HG03097 (cell line): ENCODE results near the gene CHAD.
A peak's percentile ranks its signal among the peaks of the same experiment; 100 is the strongest.

Experiments
- ATAC-seq: cut with Tn5 transposase; IDR thresholded peaks from one replicate; pipeline ENCODE4 v1.9.1; 2021; ENCODE audit not compliant: unreplicated experiment, low FRiP score

Gene CHAD

DNA sequence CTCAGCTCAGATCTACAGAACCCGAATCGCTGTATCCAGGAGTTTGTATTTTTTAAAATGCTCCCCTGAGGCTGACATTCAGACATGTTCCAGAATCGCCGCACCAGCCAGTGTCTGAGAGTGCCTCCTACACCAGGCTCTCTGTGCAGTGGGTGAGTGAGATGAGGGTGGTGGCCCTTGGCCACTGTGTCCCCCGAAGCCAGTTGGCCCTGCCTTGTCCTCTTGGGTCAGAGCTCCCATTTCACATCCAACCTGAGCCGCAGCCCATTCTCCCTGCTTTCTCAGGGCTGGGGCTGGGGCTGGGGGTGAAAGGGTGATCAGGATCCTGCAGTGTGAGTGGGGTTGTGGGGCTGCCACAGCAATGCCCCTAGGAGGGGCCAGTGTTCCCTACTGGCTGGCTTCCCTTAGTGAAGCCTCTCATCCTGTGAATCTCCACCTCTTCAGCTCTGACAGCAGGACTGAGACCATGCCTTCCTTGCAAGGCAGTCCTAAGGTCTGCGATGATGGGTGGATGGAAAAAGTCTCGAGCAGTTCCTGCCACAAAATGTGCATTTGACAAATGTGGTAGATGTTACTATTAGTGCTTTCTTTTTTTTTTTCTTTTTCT, 26.6 kb upstream of the CHAD start:
- no peak for ATAC-seq

DNA sequence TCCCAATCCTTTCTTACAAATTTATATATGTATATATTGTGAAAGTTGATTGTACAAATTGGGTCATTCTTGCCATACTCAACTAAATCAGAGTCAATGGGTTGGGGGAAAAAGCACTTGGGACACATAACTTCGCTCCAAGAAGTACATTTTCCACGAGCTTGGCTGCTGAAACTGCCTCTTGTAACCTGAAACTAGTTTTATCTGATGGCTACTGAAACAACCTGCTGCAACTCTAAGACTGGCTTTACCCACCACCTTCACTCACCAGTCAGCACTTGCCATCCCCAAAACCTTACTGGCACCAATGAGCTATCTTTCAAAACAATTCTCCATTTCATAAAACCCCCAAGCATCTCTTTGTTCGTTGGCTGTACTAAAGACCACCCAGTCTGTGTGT, 25.1 kb upstream of the CHAD start:
- ATAC-seq, result no peak

DNA sequence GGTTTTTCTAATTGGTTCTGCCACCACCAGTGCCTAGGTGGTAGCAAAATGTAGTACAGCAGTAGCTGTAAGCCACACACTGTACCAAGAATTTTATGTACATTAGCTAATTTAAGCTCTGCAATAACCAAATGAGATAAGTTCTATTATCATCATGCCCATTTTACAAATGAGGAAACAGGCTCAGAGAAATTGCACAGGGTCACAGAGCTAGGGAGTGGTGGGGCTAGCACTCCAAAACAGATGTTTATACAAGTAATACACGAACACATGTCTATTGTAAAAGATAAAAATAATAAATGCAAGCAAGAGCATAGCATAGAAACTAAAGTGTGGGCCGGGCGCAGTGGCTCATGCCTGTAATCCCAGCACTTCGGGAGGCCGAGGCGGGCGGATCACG, 23.5 kb upstream of the CHAD start:
- no peak for ATAC-seq

DNA sequence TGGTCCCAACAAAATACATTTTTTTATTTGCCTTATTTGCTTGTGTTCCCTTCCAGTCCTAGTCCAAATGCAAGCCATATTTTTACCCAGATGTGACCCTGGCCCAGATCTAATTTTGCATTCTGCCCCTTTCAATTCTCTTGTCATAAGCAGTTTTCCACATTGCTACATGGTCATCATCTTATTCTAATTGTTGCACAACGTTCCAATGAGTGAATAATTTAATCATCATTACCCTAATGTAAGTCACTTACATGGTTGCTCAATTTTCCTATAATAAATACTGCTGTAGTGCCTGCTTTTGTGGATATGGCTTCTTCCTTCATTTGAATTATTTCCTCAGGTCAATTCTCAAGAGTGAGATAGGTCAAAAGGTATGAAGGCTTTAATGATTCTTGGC, 22.8 kb upstream of the CHAD start:
- ATAC-seq, result no peak

DNA sequence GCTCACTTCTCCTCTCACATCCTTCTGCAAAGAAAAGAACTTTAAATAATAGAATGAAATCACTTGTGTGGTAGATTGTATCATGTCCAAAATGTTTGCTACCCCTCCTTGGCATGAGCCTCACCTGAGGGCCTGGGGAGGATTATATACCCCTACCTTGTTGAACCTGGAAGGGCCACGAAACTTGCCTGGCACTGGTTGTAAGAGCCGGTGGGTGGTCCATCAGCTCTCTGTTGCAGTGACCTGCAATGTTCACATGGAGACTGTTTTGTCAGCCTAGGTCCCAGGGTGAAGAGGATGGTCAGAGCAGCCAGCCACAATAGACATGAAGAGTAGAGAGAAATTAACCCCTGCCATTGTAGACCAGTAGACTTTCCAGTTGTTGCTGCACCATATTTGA, 20.2 kb upstream of the CHAD start:
- no peak for ATAC-seq

DNA sequence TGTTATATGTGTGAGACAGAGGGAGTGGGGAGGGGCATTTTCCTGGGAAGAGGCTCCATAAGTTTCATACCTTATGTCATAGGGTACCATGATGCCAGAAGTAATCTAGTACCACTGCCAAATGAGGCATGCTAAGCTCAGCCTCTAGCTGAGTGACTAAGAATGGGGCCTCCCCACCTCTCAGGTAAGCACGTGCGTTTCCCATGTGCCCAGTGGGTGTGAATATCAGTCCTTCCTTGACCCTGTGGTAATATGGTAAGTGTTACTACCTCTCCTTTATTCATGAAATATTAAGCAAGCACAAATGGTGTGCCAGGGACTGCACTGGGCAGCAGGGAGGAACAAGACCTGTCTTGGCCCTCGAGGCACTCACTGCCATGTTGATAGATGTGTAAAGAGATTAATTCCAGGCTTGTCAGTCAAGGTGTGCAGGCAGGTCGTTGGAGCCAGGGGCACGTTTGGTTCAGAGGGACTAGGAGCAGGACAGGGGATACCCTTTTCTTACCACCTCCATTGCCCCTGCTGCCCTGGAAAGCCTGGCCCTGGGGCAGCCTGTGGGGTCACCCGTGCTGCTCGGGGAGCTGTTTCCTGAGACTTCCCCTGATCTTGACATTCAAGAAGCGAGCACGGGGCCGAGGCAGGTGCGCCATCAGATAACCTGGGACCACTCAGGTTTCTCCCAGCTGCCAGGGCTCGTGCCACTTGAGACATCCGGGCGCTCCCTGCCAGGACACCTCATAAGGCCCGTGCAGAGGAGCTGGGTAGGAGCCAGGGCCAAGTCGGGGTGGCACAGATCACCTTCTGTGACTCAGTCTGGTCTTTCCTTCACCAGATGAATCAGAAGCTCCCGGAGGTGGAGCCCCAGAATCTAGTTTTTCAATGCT, 18.8 kb upstream of the CHAD start:
- ATAC-seq, result no peak

DNA sequence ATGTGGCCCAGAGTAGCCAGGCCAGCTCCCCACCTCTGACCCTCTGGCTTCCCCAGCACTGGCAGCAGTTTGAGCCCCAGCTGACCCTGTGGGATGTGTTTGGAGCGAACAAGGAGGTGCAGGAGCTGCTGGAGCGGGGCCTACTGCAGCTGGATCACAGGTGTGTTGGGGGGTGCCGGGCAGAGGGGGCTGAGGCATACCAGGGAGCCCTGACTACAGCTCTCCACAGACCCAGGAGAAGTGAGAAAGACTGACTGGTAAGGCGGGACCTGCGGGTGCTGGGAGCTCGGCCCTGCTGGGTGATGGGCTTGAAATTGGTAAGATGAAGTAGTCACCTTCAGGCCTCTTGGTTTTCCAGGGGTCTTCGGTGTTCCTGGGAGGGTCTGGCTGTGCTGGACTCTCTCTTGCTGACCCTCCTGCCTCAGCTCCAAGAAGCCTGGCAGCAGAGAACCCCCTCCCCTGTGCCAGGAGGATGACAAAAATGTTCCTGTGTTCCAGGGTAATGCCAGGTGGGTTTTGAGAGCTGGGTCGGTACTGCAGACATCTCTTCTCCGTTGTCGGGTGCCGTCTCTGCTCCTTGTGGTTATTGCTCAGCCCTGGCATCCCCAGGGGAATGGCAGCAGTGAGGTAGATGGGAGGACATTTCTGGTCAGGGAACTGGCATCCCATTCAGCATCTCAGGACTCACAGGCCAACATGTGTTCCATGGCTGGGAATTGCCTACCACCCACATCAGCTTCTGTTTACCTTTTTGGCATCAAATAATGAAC, 15.9 kb upstream of the CHAD start:
- ATAC-seq, result no peak

DNA sequence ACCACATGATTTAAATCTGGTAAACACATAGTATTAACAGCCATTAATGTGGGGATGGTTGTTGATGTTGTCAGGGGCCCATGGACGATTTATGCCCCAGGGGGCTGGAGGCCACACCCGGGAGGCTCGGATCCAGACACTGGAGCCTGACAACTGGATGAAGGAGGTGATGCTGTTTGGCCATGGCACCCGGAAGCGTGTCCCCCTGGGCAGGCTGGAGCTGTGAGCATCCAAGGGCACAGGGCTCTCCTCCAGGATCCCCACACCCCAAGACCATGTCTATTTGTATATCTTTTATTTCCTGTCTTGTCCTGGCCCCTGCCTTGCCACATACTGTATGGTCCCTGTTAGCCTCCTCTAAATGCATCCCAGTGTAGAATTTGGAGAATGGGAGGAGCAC, 14.6 kb upstream of the CHAD start:
- ATAC-seq, result no peak

DNA sequence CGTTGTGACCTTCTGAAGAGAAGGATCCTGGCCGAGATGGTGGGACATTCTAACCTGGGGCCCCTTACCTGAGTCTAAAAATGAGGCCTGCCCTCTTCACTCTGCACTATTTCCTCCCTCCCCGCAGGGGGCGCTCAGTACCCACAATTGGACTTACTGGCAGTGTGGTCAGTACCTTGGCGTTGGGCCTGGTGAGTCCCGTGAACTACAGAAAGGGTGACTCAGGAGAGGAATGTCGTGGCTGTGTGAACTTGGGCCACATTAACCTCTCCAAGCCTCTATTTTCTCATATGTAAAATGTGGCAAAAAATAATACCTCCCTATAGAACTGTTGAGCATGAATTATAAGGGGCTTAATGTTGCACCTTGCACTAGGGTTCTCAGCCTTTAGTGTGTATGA, 13.8 kb upstream of the CHAD start:
- no peak for ATAC-seq

DNA sequence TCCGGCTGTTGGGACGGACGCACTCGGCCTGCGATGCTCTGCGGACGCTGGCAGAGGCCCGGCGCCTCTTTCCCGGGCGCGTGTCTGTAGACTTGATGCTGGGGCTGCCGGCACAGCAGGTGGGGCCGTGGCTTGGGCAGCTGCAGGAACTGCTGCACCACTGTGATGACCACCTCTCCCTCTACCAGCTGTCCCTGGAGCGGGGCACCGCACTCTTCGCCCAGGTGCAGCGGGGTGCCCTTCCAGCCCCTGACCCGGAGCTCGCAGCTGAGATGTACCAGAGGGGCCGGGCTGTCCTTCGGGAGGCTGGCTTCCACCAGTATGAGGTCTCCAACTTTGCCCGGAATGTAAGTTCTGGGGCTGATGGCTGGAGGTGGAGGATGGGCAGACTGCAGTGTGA, 13.4 kb upstream of the CHAD start:
- ATAC-seq, result no peak

DNA sequence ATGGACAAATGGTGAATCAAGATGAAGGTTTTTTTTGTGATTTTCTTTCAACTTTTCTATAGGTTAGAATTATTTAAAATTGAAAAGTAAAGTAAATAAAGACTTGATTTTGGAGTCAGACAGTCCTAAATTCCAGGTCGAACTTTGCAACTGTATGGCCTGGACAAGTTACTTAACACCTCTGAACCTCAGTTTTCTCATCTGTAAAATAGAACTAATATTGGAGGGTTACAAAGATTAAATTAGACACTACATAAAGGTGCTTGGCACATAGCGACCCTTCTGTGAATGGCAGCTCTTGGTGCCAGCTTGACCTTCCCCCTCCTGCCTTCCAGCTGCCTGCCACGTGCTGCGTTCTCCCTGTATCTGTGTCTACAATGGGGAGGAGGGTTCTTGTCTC, 13.0 kb upstream of the CHAD start:
- no peak for ATAC-seq

DNA sequence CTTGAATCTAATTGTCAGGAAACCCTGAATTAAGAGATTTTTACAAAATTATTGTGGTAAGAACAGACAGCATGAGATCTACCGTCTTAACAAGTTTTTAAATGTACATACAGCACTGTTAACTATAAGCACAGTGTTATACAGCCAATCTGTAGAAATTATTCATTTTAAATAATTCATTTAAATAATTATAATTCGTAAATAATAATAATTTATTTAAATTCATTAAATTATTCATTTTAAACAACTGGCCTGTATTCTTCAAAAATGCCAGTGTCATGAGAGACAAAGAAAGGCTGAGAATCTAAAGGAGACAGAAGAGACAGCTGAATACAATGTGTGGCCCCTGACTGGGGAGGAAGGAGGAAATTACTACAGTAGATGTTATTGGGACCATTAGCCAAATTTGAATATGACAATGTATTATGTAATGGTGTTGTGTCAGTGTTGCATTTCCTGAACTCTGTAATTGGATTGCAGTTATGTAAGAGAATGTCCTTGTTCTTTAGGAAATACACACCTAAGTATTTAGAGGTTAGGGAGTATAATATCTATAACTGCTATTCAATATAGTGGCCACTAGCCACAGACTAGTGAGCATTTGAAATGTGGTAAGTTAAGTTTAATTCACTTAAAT, 12.3 kb upstream of the CHAD start:
- ATAC-seq, result no peak

DNA sequence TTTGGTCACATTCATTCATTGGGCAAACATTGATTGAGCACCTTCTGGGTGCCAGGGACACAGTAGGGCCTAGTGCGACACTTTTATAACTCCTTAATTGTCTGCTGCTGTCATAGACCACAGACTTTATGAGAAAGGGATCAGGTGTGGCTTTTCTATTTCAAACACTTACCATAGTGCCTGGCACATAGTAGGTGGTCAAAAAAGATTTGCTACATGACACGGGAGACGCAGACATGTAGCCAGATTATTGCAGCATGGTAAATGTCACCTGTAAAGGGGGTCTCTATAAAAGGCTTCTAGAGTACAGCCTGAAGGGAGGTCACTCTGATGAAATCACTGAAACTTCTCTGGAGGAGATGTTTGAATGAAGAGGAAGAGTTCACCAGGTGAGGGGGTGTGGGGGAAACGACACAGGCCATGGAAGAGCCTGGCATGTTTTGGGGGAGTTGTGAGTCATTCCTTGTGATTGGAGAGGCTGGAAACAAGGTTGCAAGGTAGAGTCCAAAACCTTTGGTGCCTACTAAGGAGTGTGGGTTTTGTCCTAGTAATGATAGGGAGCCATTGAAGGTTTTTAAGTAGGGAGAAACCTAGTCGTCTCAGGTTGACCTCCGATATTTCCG, 11.6 kb upstream of the CHAD start:
- ATAC-seq, result no peak

DNA sequence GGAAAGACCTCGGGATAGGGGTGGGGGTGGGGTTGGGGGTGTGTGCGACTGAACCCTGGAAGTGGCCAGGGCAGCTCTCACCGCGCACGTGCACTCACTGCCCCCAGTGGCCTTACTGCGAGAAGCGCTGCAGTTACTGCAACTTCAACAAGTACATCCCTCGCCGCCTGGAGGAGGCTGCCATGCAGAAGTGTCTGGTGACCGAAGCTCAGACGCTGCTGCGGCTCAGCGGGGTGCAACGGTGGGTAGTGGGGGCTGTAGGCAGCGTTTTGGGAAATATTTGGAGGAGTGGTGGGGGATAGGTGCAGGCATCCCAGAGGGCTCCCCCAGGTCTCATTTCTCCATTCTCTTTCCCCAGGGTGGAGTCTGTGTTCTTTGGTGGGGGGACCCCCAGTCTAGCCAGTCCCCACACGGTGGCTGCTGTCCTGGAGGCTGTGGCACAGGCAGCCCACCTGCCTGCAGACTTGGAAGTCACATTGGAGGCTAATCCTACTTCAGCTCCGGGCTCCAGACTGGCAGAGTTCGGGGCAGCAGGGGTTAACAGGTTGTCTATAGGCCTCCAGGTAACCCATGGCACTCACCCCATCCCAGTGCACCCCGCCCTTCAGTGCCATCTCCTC, 11.0 kb upstream of the CHAD start:
- no peak for ATAC-seq

DNA sequence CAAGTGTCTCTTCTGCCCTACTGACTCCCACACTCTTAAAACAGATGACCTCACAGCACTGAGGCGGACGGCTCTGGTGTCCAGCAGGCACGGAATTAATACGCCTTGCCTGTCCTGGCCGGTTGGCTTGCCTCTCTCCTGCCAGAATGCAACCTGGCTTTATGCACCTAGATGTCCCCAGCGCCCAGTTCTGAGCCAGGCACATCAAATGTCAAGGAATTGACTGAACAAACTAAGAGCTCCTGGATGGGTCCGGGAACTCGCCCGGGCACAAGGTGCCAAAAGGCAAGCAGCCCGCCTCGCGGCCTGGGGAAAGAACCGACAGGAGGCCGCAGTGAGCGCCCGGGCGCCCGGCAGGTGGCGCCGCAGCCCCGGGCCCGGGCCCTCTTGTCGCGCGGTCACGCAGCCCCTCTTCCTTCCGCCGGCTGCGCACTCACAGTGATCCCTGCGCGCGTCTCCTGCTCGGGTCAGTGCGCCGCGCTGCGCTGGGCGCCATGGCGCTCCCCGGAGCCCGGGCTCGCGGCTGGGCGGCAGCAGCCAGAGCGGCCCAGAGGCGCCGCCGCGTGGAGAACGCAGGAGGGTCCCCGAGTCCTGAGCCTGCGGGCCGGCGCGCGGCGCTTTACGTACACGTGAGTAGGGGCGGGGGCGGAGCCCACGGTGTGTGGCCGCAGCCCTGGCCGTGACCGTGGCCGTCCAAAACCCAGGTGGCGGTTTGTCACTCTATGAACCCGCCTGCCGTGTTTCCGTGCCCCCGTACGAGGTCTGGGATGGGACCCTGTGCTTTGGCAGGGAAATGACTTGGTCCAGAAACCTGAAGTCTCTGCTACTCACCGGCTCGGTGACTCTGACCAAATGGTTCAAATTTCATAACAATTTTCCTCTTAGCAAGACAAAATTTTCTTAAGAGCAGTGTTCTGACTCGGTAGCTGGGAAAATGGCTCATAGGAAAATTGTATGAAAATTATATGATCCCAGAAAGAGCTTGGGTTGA, 10.0 kb upstream of the CHAD start, which contains the start of gene RSAD1:
Gene RSAD1, plus strand, starts transcription at position 470 of the 991 bp plus-strand sequence. Its CDS starts 25 bp downstream, at position 495.
- ATAC-seq, result peak; percentile 82

DNA sequence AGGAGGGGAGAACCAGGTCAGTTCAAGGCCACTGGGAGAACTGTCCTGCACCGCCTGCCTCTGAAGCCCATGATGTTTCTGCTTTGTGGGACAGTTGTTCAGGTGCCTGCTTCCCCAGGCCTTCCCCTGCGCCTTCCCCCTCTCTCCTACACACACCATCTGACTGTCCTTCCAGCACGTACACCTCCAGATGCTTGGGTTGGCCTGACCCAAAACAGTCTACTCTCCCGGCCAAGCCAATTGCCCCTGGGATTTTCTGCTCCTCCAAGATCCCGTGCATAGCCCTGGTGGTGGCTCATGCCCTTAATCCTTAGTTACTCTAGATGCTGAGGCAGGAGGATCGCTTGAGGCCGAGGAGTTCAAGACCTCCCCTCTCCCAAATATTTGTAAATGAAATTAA, 9.3 kb upstream of the CHAD start:
- ATAC-seq, result no peak

DNA sequence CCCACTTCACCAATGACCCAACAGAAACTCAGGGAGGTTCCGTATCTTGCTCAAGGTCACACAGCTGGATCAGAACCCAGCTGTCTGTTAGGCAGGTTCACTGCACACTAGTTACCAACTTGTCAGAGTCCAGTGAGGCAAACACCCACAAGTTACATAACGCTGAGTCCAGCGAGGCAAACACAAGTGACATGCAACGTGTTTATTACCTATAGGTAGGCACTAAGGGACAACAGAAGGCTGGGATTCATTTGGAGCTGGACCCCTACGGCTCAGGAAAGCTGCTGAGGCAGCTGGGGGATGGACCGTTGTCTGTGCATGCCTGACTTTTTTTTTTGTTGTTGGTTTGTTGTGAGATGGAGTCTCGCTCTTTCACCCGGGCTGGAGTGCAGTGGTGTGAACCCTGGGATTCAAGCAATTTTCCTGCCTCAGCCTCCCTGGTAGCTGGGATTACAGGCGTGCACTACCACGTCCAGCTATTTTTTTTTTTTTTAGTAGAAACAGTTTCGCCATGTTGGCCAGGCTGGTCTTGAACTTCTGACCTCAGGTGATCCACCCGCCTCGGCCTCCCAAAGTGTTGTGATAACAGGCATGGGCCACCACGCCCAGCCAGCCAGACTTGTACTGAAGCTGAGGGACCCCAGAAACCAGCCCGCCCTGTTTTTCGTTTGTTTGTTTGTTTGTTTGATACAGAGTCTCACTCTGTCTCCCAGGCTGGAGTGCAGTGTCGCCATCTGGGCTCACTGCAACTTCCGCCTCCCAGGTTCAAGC, 8.1 kb upstream of the CHAD start:
- ATAC-seq, result no peak
